SK-N-SH (cell line): ENCODE results near the gene ZDHHC18. TPM values are rescaled to one million over a fixed set of nuclear protein-coding genes. Genes with fewer than 3 reads are reported as not detected.

Experiments
- CTCF ChIA-PET: fragments of 300-600, 350-600 bp; formaldehyde crosslinking; extraction: SDS; loops from one replicate; lab custom pipeline; 2021; lab: Yijun Ruan, JAX
- POLR2A ChIA-PET: fragments of 350-600 bp; sonication (Branson Sonifier 250); formaldehyde crosslinking; extraction: SDS; loops from one replicate; lab custom pipeline; 2020; ENCODE audit warnings: antibody characterized with exemption, inconsistent platforms; lab: Yijun Ruan, JAX
- DNase-seq: peaks from one replicate; pipeline ENCODE4 v3.0.0; 2012
- H2AFZ ChIP-seq: fragments of 200-600 bp; sonication (generic); 2 replicates; pipeline ENCODE4 v1.8.1; 2016; ENCODE audit warnings: antibody characterized with exemption, mild to moderate bottlenecking, low read depth
- H3F3A ChIP-seq: fragments of 200-600 bp; sonication (generic); replicated peaks from 2 replicates; pipeline ENCODE3; 2016; ENCODE audit warnings: antibody characterized with exemption, mild to moderate bottlenecking; ENCODE audit not compliant: insufficient read depth
- H3K27ac ChIP-seq, 2 experiments: fragments of 200-500 bp in 1 of 2; fragments of 200-600 bp in 1 of 2; sonication (Bioruptor generic) in 1 of 2; sonication (generic), shearing (Covaris generic) in 1 of 2; 2 replicates each; pipeline versions ENCODE4 v1.5.1 to v1.6.1; 2014 to 2016; ENCODE audit warnings: low read depth in 2 of 2, inconsistent platforms in 1 of 2, low read length in 1 of 2, mild to moderate bottlenecking in 1 of 2, mixed read lengths in 1 of 2
- H3K27me3 ChIP-seq: fragments of 200-600 bp; sonication (generic), shearing (Covaris generic); 2 replicates; pipeline ENCODE4 v1.6.1; 2016; ENCODE audit warnings: mixed run types; ENCODE audit not compliant: insufficient read depth
- H3K36me3 ChIP-seq, 2 experiments: fragments of 200-500 bp in 1 of 2; fragments of 200-600 bp in 1 of 2; sonication (Bioruptor generic) in 1 of 2; sonication (generic) in 1 of 2; replicated peaks in 1 of 2; 2 replicates each; pipeline versions ENCODE3 to v1.5.1; 2014 to 2016; ENCODE audit warnings: low read length in 1 of 2, mild to moderate bottlenecking in 1 of 2; ENCODE audit not compliant: insufficient read depth in 2 of 2, control insufficient read depth in 1 of 2
- H3K4me1 ChIP-seq, 2 experiments: fragments of 200-500 bp in 1 of 2; fragments of 200-600 bp in 1 of 2; sonication (Bioruptor generic) in 1 of 2; sonication (generic), shearing (Covaris generic) in 1 of 2; 2 replicates each; pipeline versions ENCODE4 v1.5.1 to v1.6.1; 2014 to 2016; ENCODE audit warnings: low read depth in 1 of 2, low read length in 1 of 2, mixed run types in 1 of 2; ENCODE audit not compliant: insufficient read depth in 2 of 2, control insufficient read depth in 1 of 2
- H3K4me2 ChIP-seq: fragments of 200-600 bp; sonication (generic), shearing (Covaris generic); 2 replicates; pipeline ENCODE4 v1.6.1; 2017; ENCODE audit warnings: mixed run types
- H3K4me3 ChIP-seq, 2 experiments: fragments of 200-500 bp in 1 of 2; fragments of 200-600 bp in 1 of 2; sonication (Bioruptor generic) in 1 of 2; sonication (generic), shearing (Covaris generic) in 1 of 2; 2 replicates each; pipeline versions ENCODE4 v1.5.1 to v1.8.1; 2014 to 2016; ENCODE audit warnings: low read depth in 2 of 2, inconsistent platforms in 1 of 2, low read length in 1 of 2, mild to moderate bottlenecking in 1 of 2, mixed read lengths in 1 of 2, moderate library complexity in 1 of 2
- H3K79me2 ChIP-seq: fragments of 200-600 bp; sonication (generic); 2 replicates; pipeline ENCODE4 v1.8.1; 2017; ENCODE audit warnings: mild to moderate bottlenecking; ENCODE audit not compliant: insufficient read depth
- H3K9ac ChIP-seq: fragments of 200-600 bp; sonication (generic); 2 replicates; pipeline ENCODE4 v1.6.1; 2017; ENCODE audit warnings: mixed run types
- H3K9me2 ChIP-seq: fragments of 200-600 bp; sonication (generic); 2 replicates; pipeline ENCODE4 v1.6.1; 2017; ENCODE audit warnings: mixed run types
- H3K9me3 ChIP-seq: fragments of 200-600 bp; sonication (generic); 2 replicates; pipeline ENCODE4 v1.6.1; 2017; ENCODE audit warnings: mixed run types, mild to moderate bottlenecking, moderate library complexity
- H4K20me1 ChIP-seq: fragments of 200-600 bp; sonication (generic); 2 replicates; pipeline ENCODE4 v1.6.1; 2017; ENCODE audit warnings: mild to moderate bottlenecking, mixed run types; ENCODE audit not compliant: insufficient read depth
- ELF1 ChIP-seq: IDR thresholded peaks from 2 replicates; pipeline ENCODE4 v1.4.0; 2012
- EZH2phosphoT487 ChIP-seq: fragments of 200-600 bp; sonication (generic); IDR thresholded peaks from 2 replicates; pipeline ENCODE4 v1.6.1; 2017; ENCODE audit warnings: low read depth, mixed run types, mild to moderate bottlenecking, antibody characterized with exemption, moderate library complexity, borderline replicate concordance
- GATA2 ChIP-seq: sonication (generic); formaldehyde crosslinking; IDR thresholded peaks from 2 replicates; pipeline ENCODE4 v1.5.0; 2020; ENCODE audit warnings: mild to moderate bottlenecking, missing genetic modification reagents
- JUND ChIP-seq: IDR thresholded peaks from 2 replicates; pipeline ENCODE4 v1.4.0; 2012
- MAX ChIP-seq: IDR thresholded peaks from 2 replicates; pipeline ENCODE4 v1.4.0; 2012; ENCODE audit warnings: low read depth
- MEF2A ChIP-seq: IDR thresholded peaks from 2 replicates; pipeline ENCODE4 v1.4.0; 2012; ENCODE audit warnings: low read depth, borderline replicate concordance
- NFIC ChIP-seq: IDR thresholded peaks from 2 replicates; pipeline ENCODE4 v1.4.0; 2012; ENCODE audit warnings: borderline replicate concordance
- RAD21 ChIP-seq: IDR thresholded peaks from 2 replicates; pipeline ENCODE4 v1.6.1; 2012; ENCODE audit warnings: mild to moderate bottlenecking, low read length
- RCOR1 ChIP-seq: fragments of 150-350 bp; IDR thresholded peaks from 2 replicates; pipeline ENCODE4 v1.6.1; 2017; ENCODE audit warnings: antibody characterized with exemption, low read length
- REST ChIP-seq: IDR thresholded peaks from 2 replicates; pipeline ENCODE4 v1.6.1; 2012; ENCODE audit warnings: mild to moderate bottlenecking, low read depth, low read length, moderate library complexity
- RFX5 ChIP-seq: IDR thresholded peaks from 2 replicates; pipeline ENCODE4 v1.6.1; 2012; ENCODE audit warnings: mild to moderate bottlenecking, improper control_type of control experiment, low read length
- SIN3A ChIP-seq: IDR thresholded peaks from 2 replicates; pipeline ENCODE4 v1.6.1; 2012; ENCODE audit warnings: low read depth, mild to moderate bottlenecking, low read length, moderate library complexity, borderline replicate concordance
- TCF12 ChIP-seq: IDR thresholded peaks from 2 replicates; pipeline ENCODE4 v1.4.0; 2012
- TEAD4 ChIP-seq: IDR thresholded peaks from 2 replicates; pipeline ENCODE4 v1.4.0; 2012; ENCODE audit warnings: mild to moderate bottlenecking, borderline replicate concordance; ENCODE audit not compliant: insufficient read depth
- YY1 ChIP-seq: IDR thresholded peaks from 2 replicates; pipeline ENCODE4 v1.4.0; 2012; ENCODE audit warnings: low read depth, mild to moderate bottlenecking
- ZBTB33 ChIP-seq: IDR thresholded peaks from 2 replicates; pipeline ENCODE4 v1.4.0; 2012; ENCODE audit warnings: low read depth, borderline replicate concordance
- WGBS: methylation state at CpG from one replicate; pipeline ENCODE4 v1.1.6; 2017; ENCODE audit warnings: low lambda C conversion rate; 5-methylcytosine and 5-hydroxymethylcytosine counted together
- polyA plus RNA-seq, 3 experiments: library from polyadenylated mRNA; depleted of rRNA; stranded (reverse); fragments of >200 nt; gene quantifications; 2 replicates each; pipeline ENCODE4 v1.2.3, GENCODE V29; 2012

The ZDHHC18 gene
- polyA plus RNA-seq, 1 of the 3 experiments (the other 2 are of a cell fraction): 33.0 TPM

GRCh38 chr1:26822737-26823395 is 3.6 kb upstream of the ZDHHC18 start:
- Histone ChIP-seq H3K9ac (no peak overlapping the region), H3K79me2 (peaks cover 10% of the 10 kb centered on the region), H3K9me2 (no peaks in the 10 kb centered on the region), H3K27ac (no peak overlapping the region), H3F3A (no peaks in the 10 kb centered on the region), H3K4me2 (no peak overlapping the region), H3K4me3 (no peak overlapping the region), H4K20me1 (no peaks in the 10 kb centered on the region), H3K36me3 (no peaks in the 10 kb centered on the region), H3K4me1 (peaks cover 6 to 10% of the 10 kb centered on the region in 2 experiments; a peak in 2 of 4 replicates), H3K9me3 (no peaks in the 10 kb centered on the region), H2AFZ (no peak overlapping the region), H3K27me3 (no peaks in the 10 kb centered on the region)
- WGBS: 84% methylated on average over 4 of the region's 4 CpGs
- ChIA-PET CTCF (interaction anchor here (0.8 to 1.5 kb wide), 4 partner anchors 12 to 221 kb away, joined by 3 to 13 read pairs (median 3); partner anchors contain the start of gene PIGV), POLR2A (no interaction called here)
- DNase-seq: no peak
- TF ChIP-seq GATA2 (CRISPR knock-in tag): no peak
- no peak for TF ChIP-seq RFX5
- no peak for TF ChIP-seq MEF2A
- TF ChIP-seq REST: no peak
- no peak for TF ChIP-seq SIN3A
- no peak for TF ChIP-seq ZBTB33
- TF ChIP-seq EZH2phosphoT487: no peak
- TF ChIP-seq JUND: no peak

GRCh38 chr1:26824731-26825130 is 1.8 kb upstream of the ZDHHC18 start:
- no peaks in the 10 kb centered on the region for H3K36me3 ChIP-seq
- ChIA-PET POLR2A (no interaction called here), CTCF (interaction anchor here (0.7 to 1.3 kb wide), 4 partner anchors 12 to 290 kb away, joined by 3 to 8 read pairs (median 4); no protein-coding TSS in a partner anchor)
- no peak overlapping the region for H3K9ac ChIP-seq
- no peaks in the 10 kb centered on the region for H3K9me3 ChIP-seq
- no peaks in the 10 kb centered on the region for H3K9me2 ChIP-seq
- no peaks in the 10 kb centered on the region for H3F3A ChIP-seq
- TF ChIP-seq GATA2 (CRISPR knock-in tag): no peak
- no peak for TF ChIP-seq NFIC
- no peak for TF ChIP-seq TCF12
- no peak for TF ChIP-seq SIN3A
- no peak for TF ChIP-seq RAD21
- no peak for TF ChIP-seq RCOR1
- no peak for TF ChIP-seq YY1
- TF ChIP-seq MAX: no peak
- TF ChIP-seq TEAD4: no peak
- no peak for TF ChIP-seq ELF1
- TF ChIP-seq MEF2A: no peak
- no peak overlapping the region for H3K4me2 ChIP-seq
- 100% methylated on average over 3 of the region's 3 CpGs for WGBS
- no peak overlapping the region for H3K4me3 ChIP-seq
- peaks cover 27% of the 10 kb centered on the region for H3K79me2 ChIP-seq
- H3K27ac ChIP-seq: no peak overlapping the region
- H3K27me3 ChIP-seq: no peaks in the 10 kb centered on the region
- H4K20me1 ChIP-seq: no peaks in the 10 kb centered on the region
- H2AFZ ChIP-seq: no peak overlapping the region
- peaks cover 6 to 21% of the 10 kb centered on the region in 2 experiments; a peak in 2 of 4 replicates for H3K4me1 ChIP-seq
- no peak for DNase-seq
